A549 (cell line): Measurements from ENCODE around the gene RIOX2.

Experiments used
- CTCF ChIP-seq: fragments of >200 bp; sonication (Bioruptor Twin); formaldehyde crosslinking; IDR thresholded peaks from 3 replicates; pipeline ENCODE4 v1.5.1; 2016
- EP300 ChIP-seq, 2 experiments: fragments of >200 bp; sonication (Bioruptor Twin); formaldehyde crosslinking; IDR thresholded peaks; 2 replicates in 1 of 2; 3 replicates in 1 of 2; pipeline ENCODE4 v1.6.1; 2016 to 2017
- GATA3 ChIP-seq: IDR thresholded peaks from 2 replicates; pipeline ENCODE4 v1.6.1; 2012; ENCODE audit warnings: borderline replicate concordance
- KDM1A ChIP-seq: fragments of 200-600 bp; sonication (generic); IDR thresholded peaks from 2 replicates; pipeline ENCODE4 v1.6.1; 2016; ENCODE audit warnings: low read depth, mild to moderate bottlenecking
- POLR2A ChIP-seq: IDR thresholded peaks from 2 replicates; pipeline ENCODE4 v1.6.1; 2012; ENCODE audit warnings: mild to moderate bottlenecking, low read length
- REST ChIP-seq: fragments of 200-600 bp; sonication (generic); IDR thresholded peaks from 2 replicates; pipeline ENCODE4 v1.6.1; 2016; ENCODE audit warnings: antibody characterized with exemption, mild to moderate bottlenecking, moderate library complexity
- RFX5 ChIP-seq: fragments of 450-650 bp; IDR thresholded peaks from 2 replicates; pipeline ENCODE4 v1.7.1; 2014; ENCODE audit warnings: antibody characterized with exemption, mild to moderate bottlenecking, moderate library complexity
- USF2 ChIP-seq: fragments of 450-650 bp; IDR thresholded peaks from 2 replicates; pipeline ENCODE4 v1.6.1; 2014; ENCODE audit warnings: antibody characterized with exemption
- ZSCAN20 ChIP-seq: fragments of 250-450 bp; sonication (Bioruptor Pico); IDR thresholded peaks from 2 replicates; pipeline ENCODE4 v1.8.0; 2022; ENCODE audit warnings: mild to moderate bottlenecking, moderate library complexity

GRCh38 chr3:97931218-97931617 lies 41.0 kb downstream of the RIOX2 start:
- TF ChIP-seq GATA3, result no peak
- no peak for TF ChIP-seq ZSCAN20 (CRISPR knock-in tag)
- no peak for TF ChIP-seq USF2
- no peak for TF ChIP-seq CTCF
- TF ChIP-seq RFX5, result no peak
- no peak for TF ChIP-seq POLR2A
- TF ChIP-seq KDM1A, result no peak
- TF ChIP-seq REST, result no peak
- TF ChIP-seq EP300 (IDR thresholded peaks at IDR 0.05), result no peak
